Tibial nerve (tissue), 4 donors: ENCODE results near the gene TNS3. TPM values are rescaled to one million over a fixed set of nuclear protein-coding genes. Genes with fewer than 3 reads are reported as not detected.

Source experiments
- DNase-seq, 2 donors: peaks; one replicate each; pipeline ENCODE4 v3.0.0-alpha.2; 2019; ENCODE audit warnings: low spot score in 2 of 2
- H3K27ac ChIP-seq, 4 donors: fragments of 200-600 bp; sonication (generic) in 3 of 4; one replicate each; pipeline ENCODE4 v1.5.1; 2017 to 2019; ENCODE audit warnings: mild to moderate bottlenecking in 1 of 4
- H3K27me3 ChIP-seq, 2 donors: fragments of 200-600 bp; sonication (generic) in 1 of 2; one replicate each; pipeline versions ENCODE4 v1.5.1 to v1.6.0; 2017 to 2019
- H3K36me3 ChIP-seq, 3 donors: fragments of 200-600 bp; sonication (generic); one replicate each; pipeline ENCODE4 v1.5.1; 2018 to 2019
- H3K4me1 ChIP-seq, 4 donors: fragments of 200-600 bp; sonication (generic) in 3 of 4; one replicate each; pipeline ENCODE4 v1.5.1; 2017 to 2019
- H3K4me3 ChIP-seq, 4 donors: fragments of 200-600 bp; sonication (generic) in 3 of 4; one replicate each; pipeline ENCODE4 v1.5.1; 2017 to 2019; ENCODE audit warnings: mild to moderate bottlenecking in 1 of 4, moderate library complexity in 1 of 4
- H3K9me3 ChIP-seq, 4 donors: fragments of 200-600 bp; sonication (generic) in 3 of 4; one replicate each; pipeline ENCODE4 v1.5.1; 2017 to 2019
- CTCF ChIP-seq, 5 experiments: fragments of 200-600 bp in 3 of 5; fragments of 450-650 bp in 2 of 5; sonication (generic) in 3 of 5; IDR thresholded peaks; one replicate each; pipeline ENCODE4 v1.5.1; 2016 to 2019; ENCODE audit warnings: antibody characterized with exemption in 5 of 5, mild to moderate bottlenecking in 3 of 5, moderate library complexity in 2 of 5
- EP300 ChIP-seq, 2 donors: sonication (generic); formaldehyde crosslinking; IDR thresholded peaks; one replicate each; pipeline ENCODE4 v1.6.1; 2017; ENCODE audit warnings: antibody characterized with exemption in 2 of 2, mild to moderate bottlenecking in 1 of 2
- POLR2A ChIP-seq, 2 donors: fragments of 450-650 bp; IDR thresholded peaks; one replicate each; pipeline ENCODE4 v1.6.1; 2017; ENCODE audit warnings: antibody characterized with exemption in 2 of 2, mild to moderate bottlenecking in 2 of 2, moderate library complexity in 2 of 2
- WGBS, 2 donors: methylation state at CpG; one replicate each; pipeline ENCODE4 v1.1.5; 2018; 5-methylcytosine and 5-hydroxymethylcytosine counted together
- total RNA-seq, 4 donors: library from RNA; depleted of rRNA; stranded (reverse); fragments of >200 nt; gene quantifications; one replicate each; pipeline ENCODE4 v1.1.0, GENCODE V29; 2016

Gene TNS3
- total RNA-seq, 4 donors from 2014 or later, result 118 to 142 (median 133) TPM

GRCh38 chr7:47529826-47530555 lies 51.9 kb downstream of the TNS3 start:
- Histone ChIP-seq H3K27ac (no peak overlapping the region), H3K4me1 (peaks cover 0 to 16% (median 3%) of the 10 kb centered on the region in 4 donors), H3K9me3 (no peaks in the 10 kb centered on the region), H3K36me3 (peaks cover 0 to 37% (median 0%) of the 10 kb centered on the region in 3 donors), H3K27me3 (no peaks in the 10 kb centered on the region), H3K4me3 (no peak overlapping the region)
- TF ChIP-seq POLR2A (IDR thresholded peaks at IDR 0.05) (no peak), CTCF (IDR thresholded peaks at IDR 0.05) (no peak), EP300 (IDR thresholded peaks at IDR 0.05) (no peak)
- no peak for DNase-seq
- 80 to 97% methylated on average over 6 of the region's 6 CpGs for WGBS, 2 donors

GRCh38 chr7:47529405-47529804 lies 52.5 kb downstream of the TNS3 start:
- Histone ChIP-seq H3K27ac (no peak overlapping the region), H3K4me3 (no peak overlapping the region), H3K27me3 (no peaks in the 10 kb centered on the region), H3K4me1 (peaks cover 0 to 12% (median 0%) of the 10 kb centered on the region in 4 donors), H3K9me3 (no peaks in the 10 kb centered on the region), H3K36me3 (peaks cover 0 to 40% (median 0%) of the 10 kb centered on the region in 3 donors)
- DNase-seq, result no peak
- TF ChIP-seq CTCF (IDR thresholded peaks at IDR 0.05) (no peak), EP300 (IDR thresholded peaks at IDR 0.05) (no peak), POLR2A (IDR thresholded peaks at IDR 0.05) (no peak)
- WGBS, 2 donors, result 87 to 92% methylated on average over 1 of the region's 1 CpG

- H3K4me3 ChIP-seq, result no peak overlapping the region
- peaks cover 0 to 48% (median 0%) of the 10 kb centered on the region in 3 donors for H3K36me3 ChIP-seq
- peaks cover 0 to 12% (median 0%) of the 10 kb centered on the region in 4 donors for H3K4me1 ChIP-seq
- no peak for DNase-seq
- H3K27me3 ChIP-seq, result no peaks in the 10 kb centered on the region
- H3K27ac ChIP-seq, result no peak overlapping the region
- TF ChIP-seq CTCF (IDR thresholded peaks at IDR 0.05) (no peak), POLR2A (IDR thresholded peaks at IDR 0.05) (no peak), EP300 (IDR thresholded peaks at IDR 0.05) (no peak)
- WGBS, 2 donors, result 87 to 89% methylated on average over 6 of the region's 6 CpGs
- no peaks in the 10 kb centered on the region for H3K9me3 ChIP-seq
Measured at GRCh38 chr7:47528471-47528870, 53.4 kb downstream of the TNS3 start.

- Histone ChIP-seq H3K9me3 (no peaks in the 10 kb centered on the region), H3K27ac (no peak overlapping the region), H3K4me1 (peaks cover 0 to 7% (median under 1%) of the 10 kb centered on the region in 4 donors), H3K36me3 (peaks cover 0 to 66% (median 0%) of the 10 kb centered on the region in 3 donors), H3K4me3 (no peak overlapping the region), H3K27me3 (no peaks in the 10 kb centered on the region)
- no peak for DNase-seq
- TF ChIP-seq EP300 (IDR thresholded peaks at IDR 0.05) (no peak), CTCF (IDR thresholded peaks at IDR 0.05) (no peak), POLR2A (IDR thresholded peaks at IDR 0.05) (no peak)
- WGBS, 2 donors, result 91 to 96% methylated on average over 6 of the region's 6 CpGs
Measured at GRCh38 chr7:47526466-47526865, 55.4 kb downstream of the TNS3 start.

- Histone ChIP-seq H3K27ac (no peak overlapping the region), H3K9me3 (no peaks in the 10 kb centered on the region), H3K27me3 (no peaks in the 10 kb centered on the region), H3K36me3 (peaks cover 0 to 66% (median 0%) of the 10 kb centered on the region in 3 donors), H3K4me3 (no peak overlapping the region), H3K4me1 (peaks cover 0 to 19% (median 11%) of the 10 kb centered on the region in 4 donors)
- no peak for TF ChIP-seq CTCF (IDR thresholded peaks at IDR 0.05)
- no peak for TF ChIP-seq EP300 (IDR thresholded peaks at IDR 0.05)
- no peak for TF ChIP-seq POLR2A (IDR thresholded peaks at IDR 0.05)
- DNase-seq, result no peak
- 87 to 89% methylated on average over 12 of the region's 12 CpGs for WGBS, 2 donors
Measured at GRCh38 chr7:47525066-47525623, 56.8 kb downstream of the TNS3 start.
